PC-9 (cell line): ENCODE data around the gene LRRC8A. TPM values are rescaled to one million over a fixed set of nuclear protein-coding genes. Genes with fewer than 3 reads are reported as not detected.

Experiments
- BruUV-seq: library from RNA; stranded (reverse); fragments of 400-500 nt; replicated peaks from 2 replicates; lab custom pipeline; 2021; lab: Mats Ljungman, UMichigan
- CTCF ChIA-PET: fragments of 300-600 bp; sonication (Branson Sonifier 250); formaldehyde crosslinking; loops from one replicate; lab custom pipeline; 2022; ENCODE audit warnings: antibody characterized with exemption; lab: Charles Lee
- POLR2A ChIA-PET: fragments of 300-600 bp; sonication (Branson Sonifier 250); formaldehyde crosslinking; loops from one replicate; lab custom pipeline; 2022; ENCODE audit warnings: antibody characterized with exemption; ENCODE audit not compliant: unreplicated experiment; lab: Charles Lee
- DNase-seq, 2 experiments: peaks; one replicate each; pipeline versions ENCODE4 v3.0.0 to v3.0.0-alpha.2; 2015 to 2022; ENCODE audit warnings: mixed read lengths in 1 of 2
- H2AFZ ChIP-seq: fragments of 200-600 bp; sonication (generic); 2 replicates; pipeline ENCODE4 v1.8.1; 2017; ENCODE audit warnings: antibody characterized with exemption
- H3F3A ChIP-seq: fragments of 200-600 bp; sonication (generic); 2 replicates; pipeline ENCODE4 v1.8.1; 2017; ENCODE audit warnings: antibody characterized with exemption, mild to moderate bottlenecking, low read depth; ENCODE audit not compliant: insufficient read depth
- H3K27ac ChIP-seq: fragments of 200-600 bp; sonication (generic); 2 replicates; pipeline ENCODE4 v1.6.1; 2016; ENCODE audit warnings: mixed run types
- H3K27me3 ChIP-seq: fragments of 200-600 bp; sonication (generic); 2 replicates; pipeline ENCODE4 v1.6.1; 2016; ENCODE audit warnings: low read depth, mixed run types; ENCODE audit not compliant: insufficient read depth
- H3K36me3 ChIP-seq: fragments of 200-600 bp; sonication (generic); 2 replicates; pipeline ENCODE4 v1.6.1; 2016; ENCODE audit warnings: low read depth, mixed run types
- H3K4me1 ChIP-seq: fragments of 200-600 bp; sonication (generic); replicated peaks from 2 replicates; pipeline ENCODE4 v1.6.1; 2016; ENCODE audit warnings: mixed run types; ENCODE audit not compliant: insufficient read depth
- H3K4me2 ChIP-seq: fragments of 200-600 bp; sonication (generic); 2 replicates; pipeline ENCODE4 v1.6.1; 2017; ENCODE audit warnings: mixed run types
- H3K4me3 ChIP-seq: fragments of 200-600 bp; sonication (generic); 2 replicates; pipeline ENCODE4 v1.6.1; 2016; ENCODE audit warnings: mixed run types
- H3K79me2 ChIP-seq: fragments of 200-600 bp; sonication (generic); 2 replicates; pipeline ENCODE4 v1.6.1; 2017; ENCODE audit warnings: low read depth, mixed run types
- H3K9me2 ChIP-seq: fragments of 200-600 bp; sonication (generic); 2 replicates; pipeline ENCODE4 v1.8.1; 2017; ENCODE audit warnings: mild to moderate bottlenecking; ENCODE audit not compliant: insufficient read depth
- H3K9me3 ChIP-seq: fragments of 200-600 bp; sonication (generic); 2 replicates; pipeline ENCODE4 v1.8.1; 2016; ENCODE audit warnings: low read depth; ENCODE audit not compliant: insufficient read depth
- H4K20me1 ChIP-seq: fragments of 200-600 bp; sonication (generic); 2 replicates; pipeline ENCODE4 v1.8.1; 2017; ENCODE audit not compliant: insufficient read depth
- CTCF ChIP-seq: fragments of 200-600 bp; sonication (generic); conservative IDR thresholded peaks from 2 replicates; pipeline ENCODE4 v1.6.1; 2017; ENCODE audit warnings: mixed run types, antibody characterized with exemption, mild to moderate bottlenecking, moderate library complexity
- EZH2 ChIP-seq: fragments of 200-600 bp; sonication (generic); IDR thresholded peaks from 2 replicates; pipeline ENCODE4 v1.8.0; 2017; ENCODE audit warnings: antibody characterized with exemption, low read depth
- intact Hi-C: fragments of 100-400 bp; cut with micrococcal nuclease; formaldehyde crosslinking; loops from one replicate; pipeline ENCODE4 v1.10.0; 2022; ENCODE audit not compliant: unreplicated experiment
- total RNA-seq: library from RNA; stranded (reverse); gene quantifications from 2 replicates; pipeline ENCODE4 v1.2.3, GENCODE V29; 2021

LRRC8A gene
- total RNA-seq, 1 experiment from 2014 or later = 90.3 TPM

GRCh38 chr9:128945798-128946501, 64.0 kb downstream of the LRRC8A start:
- peaks cover 6% of the 10 kb centered on the region; the same call in 1 of the 2 replicates for H3K4me1 ChIP-seq
- no peaks in the 10 kb centered on the region for H3K9me2 ChIP-seq
- BruUV-seq = no TSS peak
- no peaks in the 10 kb centered on the region for H4K20me1 ChIP-seq
- CTCF ChIA-PET = no interaction called here
- peak overlapping the region; percentile 81 for H3K4me2 ChIP-seq
- H2AFZ ChIP-seq = no peak overlapping the region
- H3K4me3 ChIP-seq = peak overlapping the region; percentile 96; the same call in 1 of the 2 replicates
- no peak for DNase-seq
- no peaks in the 10 kb centered on the region; the same call in 1 of the 2 replicates for H3K36me3 ChIP-seq
- intact Hi-C loops = loop anchor here (5.0 kb wide), 2 partner anchors 64 to 84 kb away; partner anchors contain the start of genes KYAT1 and LRRC8A
- H3K27ac ChIP-seq = no peak overlapping the region
- H3K9me3 ChIP-seq = no peaks in the 10 kb centered on the region
- no peak for TF ChIP-seq EZH2
- no peaks in the 10 kb centered on the region for H3K27me3 ChIP-seq
- H3K79me2 ChIP-seq = peaks cover 29% of the 10 kb centered on the region; the same call in 1 of the 2 replicates
- H3F3A ChIP-seq = peaks cover 7% of the 10 kb centered on the region
- POLR2A ChIA-PET = no interaction called here

- BruUV-seq = TSS peak; percentile 50
- Histone ChIP-seq H3K27ac (no peak overlapping the region), H4K20me1 (no peaks in the 10 kb centered on the region), H3K4me3 (peak overlapping the region; percentile 96), H3K79me2 (peaks cover 29% of the 10 kb centered on the region; the same call in 1 of the 2 replicates), H2AFZ (peak overlapping the region; percentile 100), H3K4me1 (peaks cover 6% of the 10 kb centered on the region; the same call in 1 of the 2 replicates), H3F3A (peaks cover 7% of the 10 kb centered on the region), H3K9me2 (no peaks in the 10 kb centered on the region), H3K9me3 (no peaks in the 10 kb centered on the region), H3K36me3 (no peaks in the 10 kb centered on the region; the same call in 1 of the 2 replicates), H3K27me3 (no peaks in the 10 kb centered on the region), H3K4me2 (peak overlapping the region; percentile 81)
- TF ChIP-seq EZH2 (no peak), CTCF (no peak)
- ChIA-PET CTCF (no interaction called here), POLR2A (no interaction called here)
- DNase-seq = no peak
- intact Hi-C loops = loop anchor here (5.0 kb wide), 2 partner anchors 64 to 84 kb away; partner anchors contain the start of genes KYAT1 and LRRC8A
Measured at GRCh38 chr9:128946571-128947276, 64.8 kb downstream of the LRRC8A start.

- H3K9me3 ChIP-seq = no peaks in the 10 kb centered on the region
- peak overlapping the region; percentile 81 for H3K4me2 ChIP-seq
- peaks cover 6% of the 10 kb centered on the region; the same call in 1 of the 2 replicates for H3K4me1 ChIP-seq
- ChIA-PET POLR2A (no interaction called here), CTCF (no interaction called here)
- H3K79me2 ChIP-seq = peaks cover 29% of the 10 kb centered on the region; the same call in 1 of the 2 replicates
- H3K4me3 ChIP-seq = peak overlapping the region; percentile 96
- H3K27me3 ChIP-seq = no peaks in the 10 kb centered on the region
- no peaks in the 10 kb centered on the region; the same call in 1 of the 2 replicates for H3K36me3 ChIP-seq
- H3K9me2 ChIP-seq = no peaks in the 10 kb centered on the region
- no peak overlapping the region for H3K27ac ChIP-seq
- DNase-seq = no peak
- H2AFZ ChIP-seq = peak overlapping the region; percentile 100
- H3F3A ChIP-seq = peaks cover 7% of the 10 kb centered on the region
- H4K20me1 ChIP-seq = no peaks in the 10 kb centered on the region
- BruUV-seq = no TSS peak
- intact Hi-C loops = loop anchor here (5.0 kb wide), 2 partner anchors 65 to 85 kb away; partner anchors contain the start of genes KYAT1 and LRRC8A
- TF ChIP-seq EZH2 = no peak
- TF ChIP-seq CTCF = no peak
Measured at GRCh38 chr9:128947277-128947526, 65.3 kb downstream of the LRRC8A start.
